NCI-H510A treated with DMSO at 0.1 percent for 48 hours (cell line): ENCODE data around the gene FCHSD2.
"Not testable (repeated sequence)": the region's sequence is repeated elsewhere in the genome, so short reads cannot be mapped to it uniquely, and the experiment has no call there.

Experiments
- DNase-seq: peaks from one replicate; lab custom pipeline; 2025; lab: John Stamatoyannopoulos, UW

FCHSD2 gene

DNA sequence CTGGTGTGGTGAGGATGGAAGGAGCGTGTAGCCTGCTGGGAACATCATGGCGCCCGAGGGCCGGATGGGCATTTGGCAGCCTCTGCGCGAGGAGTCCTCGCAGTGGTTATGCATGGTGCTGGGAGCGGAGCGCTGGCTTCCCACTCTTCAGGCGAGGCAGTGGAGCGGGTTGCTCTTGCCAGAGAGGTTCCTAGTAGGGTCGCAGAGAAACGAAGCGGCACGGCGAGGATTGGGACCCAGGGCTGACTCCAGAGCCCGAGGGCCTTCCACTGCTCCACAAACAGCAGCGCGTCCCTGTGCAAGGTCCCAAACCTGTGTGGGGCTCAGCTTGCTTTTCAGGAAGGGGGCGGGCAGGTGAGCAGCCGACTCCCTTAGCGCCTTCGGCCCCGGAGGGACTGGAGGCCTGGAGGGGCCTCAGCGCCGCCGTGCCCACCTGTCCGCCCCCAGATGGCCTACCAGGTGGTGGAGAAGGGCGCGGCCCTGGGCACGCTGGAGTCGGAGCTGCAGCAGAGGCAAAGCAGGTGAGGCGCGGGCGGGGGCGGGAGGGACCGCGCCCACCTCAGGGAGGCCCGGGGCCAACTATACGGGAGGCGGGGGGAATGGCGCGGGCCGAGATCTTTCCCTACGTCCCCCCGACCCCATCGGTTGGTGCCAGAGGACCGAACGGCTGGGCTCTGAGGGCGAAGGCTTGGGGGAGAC lies 320.7 kb downstream of the FCHSD2 start:
- peak; percentile 40 for DNase-seq

DNA sequence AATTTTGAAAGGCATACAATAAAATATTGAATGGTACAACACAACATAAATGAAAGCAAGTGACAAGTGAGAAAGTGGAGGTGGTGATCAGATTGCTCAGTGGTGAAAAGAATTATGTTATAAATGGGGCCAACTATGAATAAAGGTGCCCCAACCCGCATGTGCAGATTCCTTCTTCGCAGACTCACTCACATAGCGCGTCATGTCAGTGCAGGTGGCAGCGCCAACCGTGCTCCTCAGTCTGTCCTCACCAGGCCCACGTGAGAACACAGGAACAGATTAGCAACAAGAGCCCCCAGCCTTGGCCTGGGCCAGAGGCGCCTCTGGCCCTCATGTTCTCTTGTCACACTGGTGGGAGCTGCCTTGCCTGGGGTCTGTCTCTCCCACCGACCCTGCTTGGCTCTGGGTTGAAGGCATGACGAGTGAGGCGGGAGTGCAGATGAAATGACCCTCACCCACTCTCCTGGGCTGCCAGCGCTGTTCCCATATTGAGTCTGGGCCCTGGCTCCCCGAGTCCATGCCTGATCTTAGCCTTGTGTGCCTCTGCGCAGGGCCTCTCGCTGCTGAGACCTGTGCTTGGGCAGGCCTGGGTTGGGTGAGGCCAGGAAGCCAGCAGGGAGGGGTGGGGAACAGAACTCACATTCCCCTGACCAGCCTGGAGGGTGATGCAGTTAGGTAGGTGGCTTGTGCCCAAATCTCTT lies 321.5 kb downstream of the FCHSD2 start:
- no peak for DNase-seq

DNA sequence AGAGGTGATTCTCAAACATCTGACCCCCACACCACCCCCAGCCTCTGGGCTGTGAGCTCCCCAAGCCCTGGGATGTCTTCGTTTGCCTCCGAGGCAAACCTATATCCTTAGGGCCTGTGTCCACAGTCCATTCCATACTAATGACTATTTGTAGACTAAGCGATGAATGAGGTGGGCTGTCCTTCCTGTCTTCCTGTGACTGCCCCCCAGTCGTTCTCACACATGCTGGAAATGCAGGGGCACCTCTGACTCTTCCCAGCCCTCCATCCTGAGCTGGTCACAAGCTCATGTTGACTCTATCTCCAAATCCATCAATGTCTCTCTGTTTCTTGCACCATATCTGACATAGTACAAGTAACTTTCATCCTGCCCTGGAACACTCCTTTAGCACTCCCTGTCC lies 323.1 kb downstream of the FCHSD2 start:
- DNase-seq: no peak

DNA sequence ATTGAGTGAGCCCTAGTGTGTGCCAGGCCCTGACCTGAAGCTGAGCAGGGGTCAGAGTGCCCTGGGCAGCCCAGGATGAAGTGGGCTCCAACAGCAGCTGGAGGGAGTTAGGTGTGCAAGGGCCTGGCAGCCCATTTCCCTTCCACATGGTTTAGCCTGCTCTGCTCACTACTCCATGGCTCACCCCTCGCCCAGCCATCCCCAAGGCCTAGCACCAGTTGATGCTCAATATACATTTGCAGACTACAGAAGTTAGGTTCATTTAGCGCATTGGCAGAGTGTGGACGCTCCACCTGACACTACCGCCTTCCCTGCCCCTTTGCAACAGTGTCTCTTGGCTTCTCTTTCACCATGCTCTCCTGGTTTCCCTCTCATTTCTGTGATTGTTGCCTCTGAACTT lies 324.2 kb downstream of the FCHSD2 start:
- DNase-seq: no peak

DNA sequence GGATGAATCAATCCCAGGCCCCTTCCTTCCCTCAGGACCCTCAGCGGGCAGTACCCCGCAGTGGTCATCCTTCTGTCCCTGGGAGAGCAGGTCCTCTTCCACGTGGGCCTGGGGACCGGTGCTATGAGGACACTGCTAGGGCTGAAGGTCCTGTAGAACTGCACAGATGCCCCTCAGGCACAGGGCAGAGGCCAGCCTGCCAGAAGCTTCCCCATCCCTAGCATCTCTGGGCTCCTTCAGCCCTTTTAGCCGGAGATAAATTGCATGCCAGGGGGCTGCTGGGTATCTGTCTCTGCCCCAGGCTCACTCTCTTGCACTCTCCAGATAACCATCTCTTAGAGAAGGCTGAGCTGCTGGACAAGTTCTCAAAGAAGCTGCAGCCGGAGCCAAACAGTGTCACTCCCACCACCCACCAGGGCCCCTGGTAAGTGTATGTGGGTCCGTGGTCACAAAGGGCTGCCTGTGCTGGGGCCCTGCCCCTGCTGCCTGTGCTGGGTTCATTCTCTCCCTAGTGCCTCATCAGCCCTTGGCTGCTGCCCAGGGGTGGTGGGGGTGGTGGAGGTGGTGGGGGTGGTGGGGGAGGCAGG lies 325.6 kb downstream of the FCHSD2 start:
- DNase-seq: no peak

GRCh38 chr11:72815110-72815618 lies 327.0 kb downstream of the FCHSD2 start:
- DNase-seq: peak; percentile 90

DNA sequence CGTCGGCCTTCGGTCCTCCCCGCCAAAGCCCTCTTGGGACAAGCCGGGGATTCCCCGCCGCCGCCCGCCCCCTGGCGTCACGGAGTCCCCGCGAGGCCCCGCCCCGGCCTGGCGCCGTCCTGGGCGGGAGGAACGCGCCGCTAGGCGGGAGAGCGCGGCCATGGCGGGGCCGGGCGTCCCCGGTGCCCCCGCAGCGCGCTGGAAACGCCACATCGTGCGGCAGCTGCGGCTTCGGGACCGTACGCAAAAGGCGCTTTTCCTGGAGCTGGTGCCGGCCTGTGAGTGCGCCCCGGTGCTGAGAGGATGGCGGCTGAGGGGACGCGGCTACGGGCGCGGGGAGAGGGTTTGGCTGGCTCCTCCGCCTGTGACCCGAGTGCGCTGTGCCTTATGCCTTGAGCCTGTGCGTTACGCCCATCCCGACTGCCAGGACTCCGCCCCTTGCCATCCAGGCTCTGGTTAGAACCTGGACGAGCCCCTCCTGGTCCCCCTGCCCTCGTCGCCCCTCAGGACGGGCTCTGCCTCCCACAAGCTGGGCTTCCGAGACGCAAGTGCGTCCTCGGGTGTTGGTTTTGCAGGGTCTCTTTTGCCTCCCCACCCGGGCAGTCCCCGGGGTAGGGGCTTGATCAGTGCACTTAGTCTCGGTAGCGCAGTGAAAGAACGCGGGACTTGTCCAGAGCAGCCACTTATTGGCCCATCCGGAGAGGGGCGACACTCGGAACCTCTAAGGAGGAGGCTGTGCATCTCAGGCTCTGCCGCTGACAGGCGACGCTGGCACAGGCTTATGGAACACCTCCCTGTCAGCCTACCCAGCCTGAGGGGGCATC lies 327.6 kb downstream of the FCHSD2 start, which contains the start of gene ATG16L2:
ATG16L2 (plus strand) TSS at position 126 of the 824 bp plus-strand sequence; CDS start at position 161, 35 bp downstream.
- peak; percentile 91 for DNase-seq

GRCh38 chr11:72813740-72814285 lies 328.3 kb downstream of the FCHSD2 start:
- peak; percentile 91 for DNase-seq

- DNase-seq: peak; percentile 88
Measured at GRCh38 chr11:72812967-72813739, 329.0 kb downstream of the FCHSD2 start.

DNA sequence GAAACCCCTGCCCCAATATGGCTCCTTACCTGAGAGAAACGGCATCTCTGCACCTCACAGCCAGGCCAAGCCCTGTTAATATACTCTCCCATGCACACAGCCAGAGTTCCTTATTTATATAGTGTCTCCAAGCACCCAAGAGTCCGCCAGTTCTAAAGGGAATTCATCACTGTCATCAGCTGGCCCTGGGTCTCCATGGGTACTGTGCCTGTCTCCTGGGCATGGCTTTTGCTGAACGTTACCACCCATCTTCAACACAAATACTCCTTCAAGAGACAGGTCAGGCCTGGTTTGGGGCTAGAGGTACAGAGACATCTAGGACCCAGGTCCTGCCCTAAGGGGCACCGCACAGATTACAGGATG lies 329.5 kb downstream of the FCHSD2 start:
- DNase-seq: peak; percentile 92

GRCh38 chr11:72811686-72812085 lies 330.4 kb downstream of the FCHSD2 start:
- DNase-seq: not testable (repeated sequence)

GRCh38 chr11:72808331-72808798 lies 333.8 kb downstream of the FCHSD2 start:
- no peak for DNase-seq

DNA sequence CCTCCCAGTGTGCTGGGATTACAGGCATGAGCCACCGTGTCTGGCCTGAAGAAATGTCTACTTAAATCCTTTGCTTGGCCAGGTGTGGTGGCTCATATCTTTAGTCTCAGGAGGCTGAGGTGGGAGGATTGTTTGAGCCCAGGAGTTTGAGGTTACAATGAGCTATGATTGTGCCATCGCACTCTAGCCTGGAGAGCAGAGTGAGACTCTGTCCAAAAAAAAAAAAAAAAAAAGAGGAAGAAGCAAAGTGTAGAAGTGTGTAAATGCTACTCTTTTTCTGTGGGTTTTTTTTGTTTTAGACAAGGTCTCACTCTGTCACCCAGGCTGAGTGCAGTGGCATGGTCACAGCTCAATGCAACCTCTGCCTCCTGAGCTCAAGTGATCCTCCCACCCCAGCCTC lies 334.3 kb downstream of the FCHSD2 start:
- no peak for DNase-seq

DNA sequence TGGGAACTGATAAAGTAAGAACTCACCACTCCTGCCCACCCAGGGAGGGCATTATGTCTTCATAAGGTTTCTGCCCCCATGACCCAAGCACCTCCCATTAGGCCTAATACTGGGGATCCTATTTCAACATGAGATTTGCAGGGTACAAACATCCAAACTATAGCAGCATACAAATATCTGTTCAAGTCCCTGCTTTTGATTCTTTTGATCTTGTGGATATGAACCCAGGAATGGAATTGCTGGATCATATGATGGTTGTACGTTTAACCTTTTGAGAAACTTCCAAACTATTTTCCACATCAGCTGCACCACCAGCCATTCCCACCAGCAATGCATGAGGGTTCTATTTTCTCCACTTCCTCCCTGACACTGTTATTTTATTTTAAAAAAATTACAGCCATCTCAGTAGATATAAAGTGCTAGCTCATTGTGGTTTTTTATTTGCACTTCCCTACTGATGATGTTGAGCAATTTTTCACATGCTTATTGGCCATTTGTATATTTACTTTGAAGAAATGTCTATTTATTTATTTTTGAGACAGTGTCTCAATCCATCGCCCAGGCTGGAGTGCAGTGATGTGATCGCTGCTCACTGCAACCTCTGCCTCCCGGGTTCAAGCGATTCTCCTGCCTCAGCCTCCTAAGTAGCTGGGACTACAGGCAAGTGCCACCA lies 335.0 kb downstream of the FCHSD2 start:
- no peak for DNase-seq

- not testable (repeated sequence) for DNase-seq
Measured at GRCh38 chr11:72806378-72806777, 335.7 kb downstream of the FCHSD2 start.

DNA sequence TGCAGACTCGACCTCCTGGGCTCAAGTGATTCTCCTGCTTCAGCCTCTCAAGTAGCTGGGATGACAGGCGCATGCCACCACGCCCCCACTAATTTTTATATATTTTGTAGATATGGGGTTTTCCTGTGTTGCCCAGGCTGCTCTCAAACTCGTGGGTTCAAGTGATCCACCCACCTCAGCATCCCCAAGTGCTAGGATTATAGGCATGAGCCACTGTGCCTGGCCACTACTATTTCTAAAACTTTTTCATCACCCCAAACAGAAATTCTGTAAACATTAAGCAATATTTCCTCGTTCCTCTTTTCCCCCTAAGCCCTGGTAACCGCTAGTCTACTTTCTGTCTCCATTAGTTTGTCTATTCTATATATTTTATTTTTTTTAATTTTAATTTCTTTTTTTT lies 336.9 kb downstream of the FCHSD2 start:
- DNase-seq: no peak

DNA sequence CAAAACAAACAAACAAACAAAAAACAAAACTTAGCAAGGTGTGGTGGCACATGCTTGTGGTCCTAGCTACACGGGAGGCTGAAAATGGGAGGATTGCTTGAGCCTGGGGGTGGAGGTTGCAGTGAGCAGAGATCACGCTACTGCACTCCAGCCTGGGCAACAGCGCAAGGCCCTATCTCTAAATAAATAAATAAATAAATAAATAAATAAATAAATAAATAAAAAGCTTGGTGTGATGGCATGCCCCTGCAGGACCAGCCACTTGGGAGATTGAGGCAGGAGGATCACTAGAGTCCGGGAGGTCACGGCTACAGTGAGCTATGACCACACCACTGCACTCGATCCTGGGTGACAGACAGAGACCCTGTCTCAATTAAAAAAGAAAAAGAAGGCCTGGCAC lies 339.3 kb downstream of the FCHSD2 start:
- DNase-seq: no peak

GRCh38 chr11:72799441-72799840 lies 342.7 kb downstream of the FCHSD2 start:
- DNase-seq: no peak

GRCh38 chr11:72798361-72798760 lies 343.8 kb downstream of the FCHSD2 start:
- no peak for DNase-seq
